Right lobe of liver (tissue), 6 donors: ENCODE results near the gene TMEM129. TPM values are rescaled to one million over a fixed set of nuclear protein-coding genes. Genes with fewer than 3 reads are reported as not detected.

ENCODE experiments used
- ATAC-seq, 4 donors: fragments of 200-7000 bp; cut with Tn5 transposase; one replicate each; pipeline ENCODE4 v1.9.1; 2020; ENCODE audit warnings: mild to moderate bottlenecking in 4 of 4, moderate library complexity in 4 of 4
- DNase-seq, 3 donors: peaks; one replicate each; pipeline ENCODE4 v3.0.0-alpha.2; 2020
- H3K27ac ChIP-seq, 3 donors: fragments of 200-600 bp; one replicate each; pipeline ENCODE4 v1.8.0; 2022
- H3K27me3 ChIP-seq, 2 donors: fragments of 200-600 bp; one replicate each; pipeline ENCODE4 v1.8.0; 2022
- H3K36me3 ChIP-seq, 4 donors: fragments of 200-600 bp; sonication (generic) in 1 of 4; one replicate each; pipeline versions ENCODE4 v1.5.1 to v1.8.0; 2017 to 2022; ENCODE audit warnings: control low read depth in 1 of 4
- H3K4me1 ChIP-seq, 4 donors: fragments of 200-600 bp; sonication (generic) in 1 of 4; one replicate each; pipeline versions ENCODE4 v1.5.1 to v1.8.0; 2017 to 2022; ENCODE audit warnings: control low read depth in 1 of 4
- H3K4me3 ChIP-seq, 3 donors: fragments of 200-600 bp; one replicate each; pipeline ENCODE4 v1.8.0; 2022
- H3K9me3 ChIP-seq, 4 donors: fragments of 200-600 bp; sonication (generic) in 1 of 4; one replicate each; pipeline versions ENCODE4 v1.5.1 to v1.8.0; 2017 to 2022; ENCODE audit warnings: control low read depth in 1 of 4
- CTCF ChIP-seq, 4 donors: fragments of 200-600 bp in 3 of 4; fragments of 450-650 bp in 1 of 4; IDR thresholded peaks; one replicate each; pipeline versions ENCODE4 v1.5.1 to v1.8.0; 2016 to 2022; ENCODE audit warnings: antibody characterized with exemption in 4 of 4, mild to moderate bottlenecking in 2 of 4
- POLR2A ChIP-seq: fragments of 450-650 bp; IDR thresholded peaks from one replicate; pipeline ENCODE4 v1.6.1; 2017; ENCODE audit warnings: antibody characterized with exemption, mild to moderate bottlenecking
- WGBS: methylation state at CpG from one replicate; pipeline ENCODE4 v1.1.6; 2018; ENCODE audit warnings: low coverage, low lambda C conversion rate; ENCODE audit not compliant: insufficient coverage; ENCODE audit errors: missing lambda C conversion rate; 5-methylcytosine and 5-hydroxymethylcytosine counted together
- intact Hi-C, 2 donors: fragments of 100-400 bp; cut with DNase I; formaldehyde crosslinking; loops; one replicate each; pipeline versions ENCODE4 v1.11.2 to v1.14.1; 2022
- total RNA-seq, 6 experiments: library from RNA; depleted of rRNA in 2 of 6; stranded (reverse); fragments of >200 nt in 2 of 6; fragmentation: NEBNext Ultra II Directional in 3 of 6; extraction: Animal tissue kit (Norgen Biotek cat#: 25700) in 3 of 6; gene quantifications; one replicate each; pipeline versions ENCODE4 v1.1.0 to v1.2.4, GENCODE V29; 2016 to 2023
- donor health status: DM: no; HTN: yes; CAD: no.
- donor health status: DM: no; HTN: no; CAD: no.
- donor health status: DM: no; HTN: no; CAD: no.
- donor health status: DM: no; HTN: yes; CAD: no.
- donor health status: DM: no; HTN: yes; CAD: no.

The TMEM129 gene
- total RNA-seq, 6 experiments from 2014 or later = 13.8 to 51.0 (median 25.4) TPM

GRCh38 chr4:1762264-1763010 is 41.3 kb upstream of the TMEM129 start:
- Histone ChIP-seq H3K4me3 (no peak overlapping the region), H3K4me1 (peaks cover 0 to 8% (median 2%) of the 10 kb centered on the region in 4 donors), H3K27ac (no peak overlapping the region), H3K36me3 (no peaks in the 10 kb centered on the region), H3K27me3 (no peaks in the 10 kb centered on the region), H3K9me3 (no peaks in the 10 kb centered on the region)
- DNase-seq (no peak), ATAC-seq (no peak)
- WGBS = no CpG with 5 or more reads among the region's 20 CpGs
- TF ChIP-seq POLR2A (no peak), CTCF (IDR thresholded peaks at IDR 0.05) (no peak)
- intact Hi-C loops = no loop called here

DNA sequence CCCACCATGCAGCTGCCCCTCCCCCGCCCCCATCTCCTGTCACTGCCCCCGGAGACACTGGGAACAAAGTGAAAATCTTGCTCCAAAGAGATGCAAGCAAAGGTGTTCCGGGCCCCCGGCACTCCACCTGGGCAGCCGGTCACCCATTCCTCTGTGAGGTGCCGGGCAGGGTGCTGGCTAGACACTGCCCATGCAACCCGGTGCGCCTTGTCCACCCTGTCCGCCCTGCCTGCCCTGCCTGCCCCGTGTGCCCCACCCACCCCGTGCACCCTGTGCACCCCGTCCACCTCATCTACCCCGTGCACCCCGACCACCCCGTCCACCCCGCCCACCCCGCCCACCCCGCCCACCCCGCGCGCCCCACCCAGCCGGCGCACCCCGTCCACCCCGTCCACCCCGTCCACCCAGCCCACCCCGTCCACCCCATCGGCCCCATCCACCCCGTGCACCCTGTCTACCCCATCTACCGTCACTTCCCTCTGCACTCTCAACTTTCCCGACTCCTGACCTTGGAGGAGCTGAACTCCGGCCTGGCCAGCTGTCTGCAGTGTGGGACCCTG is 40.1 kb upstream of the TMEM129 start:
- ATAC-seq (no peak), DNase-seq (no peak)
- TF ChIP-seq POLR2A (no peak), CTCF (IDR thresholded peaks at IDR 0.05) (no peak)
- 69% methylated on average over 27 of the region's 32 CpGs for WGBS
- Histone ChIP-seq H3K27ac (no peak overlapping the region), H3K4me1 (peaks cover 0 to 8% (median 2%) of the 10 kb centered on the region in 4 donors), H3K4me3 (no peak overlapping the region), H3K9me3 (no peaks in the 10 kb centered on the region), H3K27me3 (no peaks in the 10 kb centered on the region), H3K36me3 (no peaks in the 10 kb centered on the region)
- intact Hi-C loops = no loop called here

DNA sequence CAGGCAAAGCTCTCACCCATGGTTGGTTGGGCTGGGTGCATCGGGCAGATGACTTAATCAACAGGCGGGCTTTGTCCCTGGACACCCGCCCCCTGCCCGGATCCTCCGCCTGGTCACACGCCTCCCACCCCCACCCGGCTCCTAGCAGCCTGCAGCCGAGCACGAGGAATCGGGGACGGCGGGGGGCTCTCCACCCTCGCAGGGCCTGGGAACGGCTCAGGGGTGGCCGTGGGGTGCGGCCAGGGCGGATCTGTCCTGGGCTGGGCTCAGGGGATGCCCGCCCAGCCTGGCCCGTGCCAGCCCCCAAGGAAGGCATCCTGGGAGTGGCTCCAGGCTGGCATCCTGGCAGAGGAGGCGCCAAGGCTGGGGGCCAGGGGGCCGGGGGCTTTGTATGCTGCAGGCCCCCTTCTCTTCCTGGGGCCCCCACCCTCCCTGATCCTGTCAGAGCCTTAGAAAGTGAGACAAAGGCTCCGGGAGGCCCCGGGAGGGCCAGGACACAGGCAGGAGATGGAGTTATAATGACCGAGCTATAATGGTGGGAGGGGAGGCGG is 39.5 kb upstream of the TMEM129 start:
- intact Hi-C loops = no loop called here
- Histone ChIP-seq H3K27ac (no peak overlapping the region), H3K9me3 (no peaks in the 10 kb centered on the region), H3K4me3 (no peak overlapping the region), H3K4me1 (peaks cover 0 to 8% (median 2%) of the 10 kb centered on the region in 4 donors), H3K27me3 (no peaks in the 10 kb centered on the region), H3K36me3 (no peaks in the 10 kb centered on the region)
- TF ChIP-seq POLR2A (no peak), CTCF (IDR thresholded peaks at IDR 0.05) (no peak)
- DNase-seq (no peak), ATAC-seq (no peak)
- WGBS = 40% methylated on average over 1 of the region's 25 CpGs

- DNase-seq (no peak), ATAC-seq (peak in 1 of 4 donors; percentile 6)
- Histone ChIP-seq H3K4me1 (peaks cover 0 to 8% (median 2%) of the 10 kb centered on the region in 4 donors), H3K4me3 (no peak overlapping the region), H3K9me3 (no peaks in the 10 kb centered on the region), H3K27ac (no peak overlapping the region), H3K36me3 (no peaks in the 10 kb centered on the region), H3K27me3 (no peaks in the 10 kb centered on the region)
- no peak for TF ChIP-seq POLR2A
- no peak for TF ChIP-seq CTCF (IDR thresholded peaks at IDR 0.05)
- intact Hi-C loops = loop anchor here in 1 of 2 donors (10.0 kb wide), 1 partner anchor 135 kb away; no protein-coding TSS in a partner anchor
- 67% methylated on average over 1 of the region's 13 CpGs for WGBS
Observed at GRCh38 chr4:1759818-1760223, 38.7 kb upstream of the TMEM129 start.
